IMR-90 (cell line): Measurements from ENCODE around the gene VTN. TPM values are rescaled to one million over a fixed set of nuclear protein-coding genes. Genes with fewer than 3 reads are reported as not detected.

Experiments
- ATAC-seq: fragments of 200-7000 bp; cut with Tn5 transposase; 2 replicates; pipeline ENCODE4 v1.9.1; 2020; ENCODE audit warnings: low read depth, mild to moderate bottlenecking, moderate library complexity
- BruUV-seq: library from RNA; stranded (reverse); fragments of 400-500 nt; replicated peaks from 2 replicates; lab custom pipeline; 2021; lab: Mats Ljungman, UMichigan
- CTCF ChIA-PET: fragments of 300-600 bp; formaldehyde crosslinking; extraction: SDS; loops from one replicate; lab custom pipeline; 2021; ENCODE audit warnings: antibody characterized with exemption; lab: Yijun Ruan, JAX
- POLR2A ChIA-PET: fragments of 300-600 bp; sonication (Branson Sonifier 250); formaldehyde crosslinking; loops from one replicate; lab custom pipeline; 2022; ENCODE audit warnings: antibody characterized with exemption; ENCODE audit not compliant: unreplicated experiment; lab: Charles Lee
- DNase-seq: peaks from one replicate; pipeline ENCODE4 v3.0.0; 2013
- H2AFZ ChIP-seq: replicated peaks from 2 replicates; pipeline ENCODE3; 2013; ENCODE audit warnings: low read length, mild to moderate bottlenecking; ENCODE audit not compliant: poor library complexity
- H2AK5ac ChIP-seq: 2 replicates; pipeline ENCODE4 v1.6.1; 2013; ENCODE audit warnings: low read depth, low read length, inconsistent platforms
- H2AK9ac ChIP-seq: replicated peaks from 2 replicates; pipeline ENCODE3; 2013; ENCODE audit warnings: mild to moderate bottlenecking, low read depth, low read length, moderate library complexity; ENCODE audit not compliant: poor library complexity
- H2BK120ac ChIP-seq: 2 replicates; pipeline ENCODE4 v1.6.1; 2013; ENCODE audit warnings: low read depth, low read length, inconsistent platforms
- H2BK15ac ChIP-seq: 3 replicates; pipeline ENCODE4 v1.6.1; 2013; ENCODE audit warnings: low read depth, low read length, inconsistent platforms
- H2BK20ac ChIP-seq: 2 replicates; pipeline ENCODE4 v1.6.1; 2013; ENCODE audit warnings: low read depth, mild to moderate bottlenecking, inconsistent platforms, low read length, moderate library complexity
- H2BK5ac ChIP-seq: 2 replicates; pipeline ENCODE4 v1.6.1; 2013; ENCODE audit warnings: mild to moderate bottlenecking, low read depth, low read length, inconsistent platforms; ENCODE audit not compliant: poor library complexity, severe bottlenecking
- H3K14ac ChIP-seq: replicated peaks from 2 replicates; pipeline ENCODE4 v1.6.1; 2013; ENCODE audit warnings: low read depth, low read length, inconsistent platforms
- H3K18ac ChIP-seq: 2 replicates; pipeline ENCODE4 v1.6.1; 2013; ENCODE audit warnings: low read depth, low read length, control low read depth
- H3K23ac ChIP-seq: 2 replicates; pipeline ENCODE4 v1.6.1; 2013; ENCODE audit warnings: low read depth, low read length, inconsistent platforms
- H3K27ac ChIP-seq: 2 replicates; pipeline ENCODE4 v1.5.1; 2013; ENCODE audit warnings: mild to moderate bottlenecking, control low read depth, low read length; ENCODE audit not compliant: insufficient read depth
- H3K27me3 ChIP-seq: 2 replicates; pipeline ENCODE4 v1.6.1; 2013; ENCODE audit warnings: low read length; ENCODE audit not compliant: control insufficient read depth, insufficient read depth
- H3K36me3 ChIP-seq: 2 replicates; pipeline ENCODE4 v1.6.1; 2013; ENCODE audit warnings: low read length, mixed read lengths; ENCODE audit not compliant: control insufficient read depth, insufficient read depth
- H3K4ac ChIP-seq: 2 replicates; pipeline ENCODE4 v1.6.1; 2013; ENCODE audit warnings: low read depth, low read length, inconsistent platforms
- H3K4me1 ChIP-seq: 2 replicates; pipeline ENCODE4 v1.6.1; 2013; ENCODE audit warnings: low read length, mixed read lengths; ENCODE audit not compliant: control insufficient read depth, insufficient read depth
- H3K4me2 ChIP-seq: 2 replicates; pipeline ENCODE4 v1.6.1; 2013; ENCODE audit warnings: low read depth, mild to moderate bottlenecking, control low read depth, low read length, moderate library complexity
- H3K4me3 ChIP-seq: 2 replicates; pipeline ENCODE4 v1.5.1; 2013; ENCODE audit warnings: low read depth, mild to moderate bottlenecking, control low read depth, low read length, moderate library complexity; ENCODE audit not compliant: insufficient read depth
- H3K56ac ChIP-seq: 2 replicates; pipeline ENCODE4 v1.6.1; 2013; ENCODE audit warnings: low read length, inconsistent platforms; ENCODE audit not compliant: insufficient read depth; ENCODE audit errors: extremely low read depth
- H3K79me1 ChIP-seq, 2 experiments: 2 replicates each; pipeline ENCODE4 v1.6.1; 2013; ENCODE audit warnings: low read length in 2 of 2, inconsistent platforms in 1 of 2, low read depth in 1 of 2
- H3K9ac ChIP-seq: 2 replicates; pipeline ENCODE4 v1.6.1; 2013; ENCODE audit warnings: low read depth, low read length, control low read depth
- H3K9me1 ChIP-seq: 2 replicates; pipeline ENCODE4 v1.6.1; 2013; ENCODE audit warnings: low read length, inconsistent platforms; ENCODE audit not compliant: insufficient read depth
- H3K9me3 ChIP-seq: 2 replicates; pipeline ENCODE4 v1.6.1; 2013; ENCODE audit warnings: low read length; ENCODE audit not compliant: control insufficient read depth, insufficient read depth
- H4K20me1 ChIP-seq: 2 replicates; pipeline ENCODE4 v1.6.1; 2013; ENCODE audit warnings: low read length, inconsistent platforms; ENCODE audit not compliant: insufficient read depth
- H4K5ac ChIP-seq: 2 replicates; pipeline ENCODE4 v1.6.1; 2013; ENCODE audit warnings: mild to moderate bottlenecking, low read depth, low read length, control low read depth
- H4K8ac ChIP-seq, 2 experiments: 2 replicates each; pipeline ENCODE4 v1.6.1; 2013; ENCODE audit warnings: low read depth in 2 of 2, low read length in 2 of 2, control low read depth in 1 of 2, inconsistent platforms in 1 of 2
- H4K91ac ChIP-seq: 2 replicates; pipeline ENCODE4 v1.6.1; 2013; ENCODE audit warnings: low read depth, low read length, inconsistent platforms; ENCODE audit not compliant: insufficient read depth
- CHD1 ChIP-seq: IDR thresholded peaks from 2 replicates; pipeline ENCODE4 v1.6.1; 2012; ENCODE audit warnings: low read depth, low read length, improper control_type of control experiment
- FOS ChIP-seq: fragments of 150-350 bp; IDR thresholded peaks from 2 replicates; pipeline ENCODE4 v1.6.1; 2016; ENCODE audit warnings: low read depth, low read length
- MAZ ChIP-seq: IDR thresholded peaks from 2 replicates; pipeline ENCODE4 v1.6.1; 2012; ENCODE audit warnings: low read depth, mild to moderate bottlenecking, low read length, improper control_type of control experiment, moderate library complexity, borderline replicate concordance
- MXI1 ChIP-seq: IDR thresholded peaks from 2 replicates; pipeline ENCODE4 v1.6.1; 2012; ENCODE audit warnings: low read depth, mild to moderate bottlenecking, low read length, moderate library complexity, borderline replicate concordance
- RAD21 ChIP-seq: IDR thresholded peaks from 2 replicates; pipeline ENCODE4 v1.6.1; 2012; ENCODE audit warnings: low read length, improper control_type of control experiment
- RCOR1 ChIP-seq: IDR thresholded peaks from 2 replicates; pipeline ENCODE4 v1.6.1; 2012; ENCODE audit warnings: mild to moderate bottlenecking, low read length, improper control_type of control experiment; ENCODE audit not compliant: insufficient replicate concordance
- RFX5 ChIP-seq: IDR thresholded peaks from 2 replicates; pipeline ENCODE4 v1.8.0; 2012; ENCODE audit warnings: low read depth, mild to moderate bottlenecking, low read length, moderate library complexity
- WGBS, 2 experiments: methylation state at CpG; one replicate each; pipeline versions ENCODE4 v1.1.5 to v1.1.7; 2013; ENCODE audit warnings: missing lambda C conversion rate in 2 of 2; ENCODE audit not compliant: insufficient read length in 1 of 2; ENCODE audit errors: extremely low coverage in 2 of 2; 5-methylcytosine and 5-hydroxymethylcytosine counted together
- dilution Hi-C: fragments of 300-500 bp; cut with HindIII; formaldehyde crosslinking; loops from one replicate; pipeline ENCODE4 v1.14.3; 2018; ENCODE audit warnings: low sequenced_read_pairs; ENCODE audit not compliant: unreplicated experiment
- in situ Hi-C: fragments of 300-500 bp; cut with MboI; formaldehyde crosslinking; loops from 3 replicates; pipeline ENCODE4 v1.14.3; 2019; ENCODE audit warnings: low sequenced_read_pairs, inconsistent platforms, mixed read lengths
- intact Hi-C: fragments of 100-400 bp; cut with micrococcal nuclease; formaldehyde crosslinking; loops from 2 replicates; pipeline ENCODE4 v1.10.0; 2022
- polyA plus RNA-seq, 3 experiments: library from polyadenylated mRNA; depleted of rRNA; stranded (reverse); fragments of >200 nt; gene quantifications; 2 replicates each; pipeline ENCODE4 v1.2.3, GENCODE V29; 2012; ENCODE audit warnings: low replicate concordance in 1 of 3
- total RNA-seq: library from RNA; depleted of rRNA; stranded (reverse); fragments of >200 nt; gene quantifications from 2 replicates; pipeline ENCODE4 v1.2.3, GENCODE V29; 2012
- TF ChIP-seq, protein P1 (sequence below): conservative IDR thresholded peaks from 2 replicates; pipeline ENCODE4 v1.5.1; 2012; ENCODE audit warnings: mild to moderate bottlenecking, low read depth, low read length, improper control_type of control experiment

The VTN gene
- total and polyA plus RNA-seq, 2 of the 4 experiments (the other 2 are of a cell fraction) = 0.18 to 1.0 TPM

DNA sequence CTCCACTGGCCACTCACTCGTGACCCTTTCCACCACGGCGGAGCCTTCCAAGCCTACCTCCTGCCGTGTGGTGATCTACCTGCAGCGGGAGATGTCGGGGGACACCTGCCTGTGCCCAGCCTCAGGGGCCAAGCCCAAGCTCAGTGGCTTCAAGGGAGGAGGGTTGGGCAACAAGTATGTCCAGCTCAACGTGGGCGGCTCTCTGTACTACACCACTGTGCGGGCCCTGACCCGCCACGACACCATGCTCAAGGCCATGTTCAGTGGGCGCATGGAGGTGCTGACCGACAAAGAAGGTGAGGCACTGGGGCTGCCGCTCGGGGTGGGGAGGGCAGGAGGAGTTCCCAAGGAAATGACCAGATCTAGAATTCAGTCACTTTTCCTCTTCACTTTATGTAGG lies 30.7 kb downstream of the VTN start:
- Histone ChIP-seq H2BK120ac (no peak overlapping the region), H4K91ac (no peak overlapping the region), H3K27me3 (no peaks in the 10 kb centered on the region), H3K36me3 (peaks cover 48% of the 10 kb centered on the region), H3K79me1 (peaks cover 31 to 87% of the 10 kb centered on the region in 2 experiments; a peak in 3 of 4 replicates), H3K27ac (no peak overlapping the region), H4K8ac (no peak overlapping the region), H3K4me3 (no peak overlapping the region), H2BK20ac (no peak overlapping the region), H3K14ac (no peak overlapping the region), H3K23ac (no peak overlapping the region), H3K9me3 (no peaks in the 10 kb centered on the region), H4K20me1 (peaks cover 41% of the 10 kb centered on the region; the same call in 1 of the 2 replicates), H2AFZ (no peak overlapping the region), H2AK5ac (peak overlapping the region; percentile 13; the same call in 1 of the 2 replicates), H3K18ac (no peak overlapping the region), H3K4me1 (peaks cover 9% of the 10 kb centered on the region), H2BK15ac (no peak overlapping the region), H3K56ac (no peak overlapping the region), H4K5ac (no peak overlapping the region), H3K4me2 (no peak overlapping the region), H2AK9ac (no peak overlapping the region), H3K4ac (no peak overlapping the region; the same call in 1 of the 2 replicates), H2BK5ac (no peak overlapping the region), H3K9ac (no peak overlapping the region), H3K9me1 (peaks cover 12% of the 10 kb centered on the region)
- intact Hi-C loops (loop anchor here (5.0 to 10.0 kb wide), 3 partner anchors 107 to 447 kb away; partner anchors contain the start of genes LYRM9 and NLK), dilution Hi-C loops (no loop called here), in situ Hi-C loops (loop anchor here (25.0 kb wide), 1 partner anchor 802 kb away; no protein-coding TSS in a partner anchor)
- TF ChIP-seq RAD21 = no peak
- no peak for TF ChIP-seq FOS
- no peak for TF ChIP-seq MXI1
- TF ChIP-seq MAZ = no peak
- no peak for TF ChIP-seq RCOR1
- TF ChIP-seq RFX5 = no peak
- TF ChIP-seq, protein P1, sequence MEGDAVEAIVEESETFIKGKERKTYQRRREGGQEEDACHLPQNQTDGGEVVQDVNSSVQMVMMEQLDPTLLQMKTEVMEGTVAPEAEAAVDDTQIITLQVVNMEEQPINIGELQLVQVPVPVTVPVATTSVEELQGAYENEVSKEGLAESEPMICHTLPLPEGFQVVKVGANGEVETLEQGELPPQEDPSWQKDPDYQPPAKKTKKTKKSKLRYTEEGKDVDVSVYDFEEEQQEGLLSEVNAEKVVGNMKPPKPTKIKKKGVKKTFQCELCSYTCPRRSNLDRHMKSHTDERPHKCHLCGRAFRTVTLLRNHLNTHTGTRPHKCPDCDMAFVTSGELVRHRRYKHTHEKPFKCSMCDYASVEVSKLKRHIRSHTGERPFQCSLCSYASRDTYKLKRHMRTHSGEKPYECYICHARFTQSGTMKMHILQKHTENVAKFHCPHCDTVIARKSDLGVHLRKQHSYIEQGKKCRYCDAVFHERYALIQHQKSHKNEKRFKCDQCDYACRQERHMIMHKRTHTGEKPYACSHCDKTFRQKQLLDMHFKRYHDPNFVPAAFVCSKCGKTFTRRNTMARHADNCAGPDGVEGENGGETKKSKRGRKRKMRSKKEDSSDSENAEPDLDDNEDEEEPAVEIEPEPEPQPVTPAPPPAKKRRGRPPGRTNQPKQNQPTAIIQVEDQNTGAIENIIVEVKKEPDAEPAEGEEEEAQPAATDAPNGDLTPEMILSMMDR = no peak
- TF ChIP-seq CHD1 = no peak
- no peak for ATAC-seq
- POLR2A ChIA-PET = no interaction called here
- no TSS peak for BruUV-seq
- CTCF ChIA-PET = no interaction called here
- 87% methylated on average over 3 of the region's 15 CpGs; no CpG with 5 or more reads in 1 of the 2 experiments for WGBS, 2 experiments
- no peak for DNase-seq
